CD14-positive monocyte (primary cell): Measurements from ENCODE around the gene UVRAG. TPM values are rescaled to one million over a fixed set of nuclear protein-coding genes. Genes with fewer than 3 reads are reported as not detected.

Experiments
- DNase-seq, 3 donors: peaks; one replicate each; pipeline ENCODE4 v3.0.0-alpha.2; 2011 to 2022
- H2AFZ ChIP-seq: 2 replicates; pipeline ENCODE4 v1.6.0; 2012; ENCODE audit warnings: mild to moderate bottlenecking, low read depth, low read length, inconsistent platforms; ENCODE audit not compliant: insufficient read depth, poor library complexity, severe bottlenecking
- H3K27ac ChIP-seq, 2 donors: 1 replicate in 1 of 2; 2 replicates in 1 of 2; pipeline ENCODE4 v1.5.1; 2012 to 2013; ENCODE audit warnings: low read length in 2 of 2, control low read depth in 1 of 2, inconsistent platforms in 1 of 2, low read depth in 1 of 2, mild to moderate bottlenecking in 1 of 2
- H3K27me3 ChIP-seq, 2 donors: one replicate each; pipeline versions ENCODE4 v1.6.0 to v1.6.1; 2011 to 2013; ENCODE audit warnings: low read length in 2 of 2; ENCODE audit not compliant: control insufficient read depth in 2 of 2, insufficient read depth in 2 of 2
- H3K36me3 ChIP-seq, 2 donors: replicated peaks in 1 of 2; 1 replicate in 1 of 2; 2 replicates in 1 of 2; pipeline versions ENCODE4 v1.5.1 to v1.6.1; 2012 to 2013; ENCODE audit warnings: low read length in 2 of 2, control low read depth in 1 of 2, inconsistent platforms in 1 of 2, mild to moderate bottlenecking in 1 of 2; ENCODE audit not compliant: insufficient read depth in 2 of 2, control insufficient read depth in 1 of 2
- H3K4me1 ChIP-seq, 2 donors: 1 replicate in 1 of 2; 2 replicates in 1 of 2; pipeline versions ENCODE4 v1.5.1 to v1.6.1; 2012 to 2013; ENCODE audit warnings: low read length in 2 of 2, control low read depth in 1 of 2, inconsistent platforms in 1 of 2, mild to moderate bottlenecking in 1 of 2, moderate library complexity in 1 of 2; ENCODE audit not compliant: insufficient read depth in 2 of 2, control insufficient read depth in 1 of 2
- H3K4me2 ChIP-seq: replicated peaks from 2 replicates; pipeline ENCODE3; 2012; ENCODE audit warnings: low read length, moderate library complexity, mild to moderate bottlenecking; ENCODE audit not compliant: poor library complexity, severe bottlenecking; ENCODE audit errors: extremely low read depth
- H3K4me3 ChIP-seq, 3 experiments: fragments of 200-600 bp in 1 of 3; sonication (generic) in 1 of 3; replicated peaks in 1 of 3; 1 replicate in 2 of 3; 2 replicates in 1 of 3; pipeline ENCODE4 v1.5.1; 2011 to 2013; ENCODE audit warnings: low read length in 3 of 3, mild to moderate bottlenecking in 3 of 3, control low read depth in 2 of 3, low read depth in 2 of 3, inconsistent platforms in 1 of 3, moderate library complexity in 1 of 3
- H3K79me2 ChIP-seq: 2 replicates; pipeline ENCODE4 v1.6.0; 2012; ENCODE audit warnings: mild to moderate bottlenecking, control low read depth, inconsistent platforms, low read length, moderate library complexity; ENCODE audit not compliant: insufficient read depth
- H3K9ac ChIP-seq: 2 replicates; pipeline ENCODE4 v1.6.0; 2017; ENCODE audit warnings: low read length, mild to moderate bottlenecking; ENCODE audit not compliant: insufficient read depth, poor library complexity, severe bottlenecking
- H3K9me3 ChIP-seq, 2 donors: replicated peaks in 1 of 2; 1 replicate in 1 of 2; 2 replicates in 1 of 2; pipeline versions ENCODE4 v1.5.1 to v1.6.1; 2012 to 2013; ENCODE audit warnings: low read length in 2 of 2, control low read depth in 1 of 2; ENCODE audit not compliant: control insufficient read depth in 1 of 2, insufficient read depth in 1 of 2
- H4K20me1 ChIP-seq: 2 replicates; pipeline ENCODE4 v1.6.0; 2012; ENCODE audit warnings: mild to moderate bottlenecking, low read length, control low read depth, moderate library complexity; ENCODE audit not compliant: insufficient read depth
- H3K27ac Mint-ChIP-seq, 7 donors: one replicate each; pipeline ENCODE4 v1.8.0; 2020; ENCODE audit warnings: mild to moderate bottlenecking in 7 of 7, mixed read lengths in 7 of 7, moderate library complexity in 6 of 7, inconsistent platforms in 2 of 7
- H3K27me3 Mint-ChIP-seq, 3 donors: one replicate each; pipeline ENCODE4 v1.8.0; 2021 to 2022; ENCODE audit warnings: low read depth in 3 of 3, mild to moderate bottlenecking in 3 of 3, mixed read lengths in 3 of 3, moderate library complexity in 3 of 3, inconsistent platforms in 1 of 3
- H3K36me3 Mint-ChIP-seq, 2 donors: one replicate each; pipeline ENCODE4 v1.8.0; 2020; ENCODE audit warnings: mixed read lengths in 2 of 2, inconsistent platforms in 1 of 2, mild to moderate bottlenecking in 1 of 2
- H3K4me1 Mint-ChIP-seq: one replicate; pipeline ENCODE4 v1.8.0; 2020; ENCODE audit warnings: mild to moderate bottlenecking, mixed read lengths
- H3K4me3 Mint-ChIP-seq, 2 donors: one replicate each; pipeline ENCODE4 v1.8.0; 2020; ENCODE audit warnings: mild to moderate bottlenecking in 2 of 2, mixed read lengths in 2 of 2, moderate library complexity in 1 of 2
- H3K9me3 Mint-ChIP-seq, 7 donors: one replicate each; pipeline ENCODE4 v1.8.0; 2020 to 2022; ENCODE audit warnings: mixed read lengths in 7 of 7, mild to moderate bottlenecking in 6 of 7, moderate library complexity in 6 of 7, inconsistent platforms in 2 of 7
- CTCF ChIP-seq: fragments of 200-600 bp; IDR thresholded peaks from one replicate; pipeline ENCODE4 v1.8.0; 2022; ENCODE audit warnings: antibody characterized with exemption, mild to moderate bottlenecking
- WGBS: methylation state at CpG from one replicate; pipeline ENCODE4 v1.1.5; 2013; ENCODE audit warnings: missing lambda C conversion rate; ENCODE audit not compliant: insufficient coverage; 5-methylcytosine and 5-hydroxymethylcytosine counted together
- intact Hi-C, 2 donors: fragments of 100-400 bp; cut with micrococcal nuclease; formaldehyde crosslinking; loops; one replicate each; pipeline versions ENCODE4 v1.15.0 to v1.15.1; 2023
- polyA plus RNA-seq, 3 donors: library from polyadenylated mRNA; depleted of rRNA in 1 of 3; unstranded in 2 of 3; stranded (reverse) in 1 of 3; fragments of 300-500 nt in 2 of 3; fragments of >200 nt in 1 of 3; fragmentation: Illumina TruSeq in 2 of 3; gene quantifications; 1 replicate in 2 of 3; 2 replicates in 1 of 3; pipeline ENCODE4 v1.2.3, GENCODE V29; 2012 to 2021

The UVRAG gene
- polyA plus RNA-seq, 3 donors, result 13.7 to 20.5 (median 20.0) TPM

GRCh38 chr11:76149713-76150112 lies 334.7 kb downstream of the UVRAG start:
- no peak for TF ChIP-seq CTCF

GRCh38 chr11:76150141-76150540 lies 335.1 kb downstream of the UVRAG start:
- no peaks in the 10 kb centered on the region for H3K36me3 Mint-ChIP-seq
- 97% methylated on average over 3 of the region's 4 CpGs for WGBS
- H3K9me3 ChIP-seq, result no peaks in the 10 kb centered on the region

More at GRCh38 chr11:76149713-76150112, 334.7 kb downstream of the UVRAG start:
- H3K36me3 Mint-ChIP-seq, result no peaks in the 10 kb centered on the region
- H3K27ac Mint-ChIP-seq, result peak overlapping the region in 1 of 7 donors; percentile 51
- 93% methylated on average over 5 of the region's 6 CpGs for WGBS
- H3K79me2 ChIP-seq, result no peaks in the 10 kb centered on the region
- no peaks in the 10 kb centered on the region for H3K27me3 ChIP-seq
- H2AFZ ChIP-seq, result no peak overlapping the region
- peaks cover 0 to 2% (median 0%) of the 10 kb centered on the region in 7 donors for H3K9me3 Mint-ChIP-seq
- H3K4me2 ChIP-seq, result no peak overlapping the region
- intact Hi-C loops, result loop anchor here (5.0 to 10.0 kb wide), 3 partner anchors 252 to 445 kb away; no protein-coding TSS in a partner anchor
- H3K4me3 Mint-ChIP-seq, result no peak overlapping the region
- H3K9ac ChIP-seq, result no peak overlapping the region
- H3K4me3 ChIP-seq, result no peak overlapping the region
- no peak overlapping the region for H3K27ac ChIP-seq
- no peaks in the 10 kb centered on the region for H3K9me3 ChIP-seq
- no peak for DNase-seq
- peaks cover 16% of the 10 kb centered on the region for H3K4me1 Mint-ChIP-seq
- peaks cover 10 to 12% of the 10 kb centered on the region in 2 donors for H3K4me1 ChIP-seq
- peaks cover 11 to 15% (median 13%) of the 10 kb centered on the region in 3 donors for H3K27me3 Mint-ChIP-seq
- no peaks in the 10 kb centered on the region for H4K20me1 ChIP-seq
- no peaks in the 10 kb centered on the region for H3K36me3 ChIP-seq

More at GRCh38 chr11:76150141-76150540, 335.1 kb downstream of the UVRAG start:
- H3K9ac ChIP-seq, result no peak overlapping the region
- Mint-ChIP-seq H3K4me1 (peaks cover 16% of the 10 kb centered on the region), H3K4me3 (no peak overlapping the region), H3K27ac (no peak overlapping the region), H3K9me3 (peaks cover 0 to 2% (median 0%) of the 10 kb centered on the region in 7 donors), H3K27me3 (peaks cover 11 to 18% (median 13%) of the 10 kb centered on the region in 3 donors)
- peaks cover 10 to 12% of the 10 kb centered on the region in 2 donors for H3K4me1 ChIP-seq
- no peak overlapping the region for H2AFZ ChIP-seq
- H4K20me1 ChIP-seq, result no peaks in the 10 kb centered on the region
- intact Hi-C loops, result loop anchor here (5.0 to 10.0 kb wide), 3 partner anchors 253 to 445 kb away; no protein-coding TSS in a partner anchor
- H3K4me2 ChIP-seq, result no peak overlapping the region
- no peak for TF ChIP-seq CTCF
- no peak for DNase-seq
- H3K79me2 ChIP-seq, result no peaks in the 10 kb centered on the region
- no peaks in the 10 kb centered on the region for H3K36me3 ChIP-seq
- no peak overlapping the region for H3K4me3 ChIP-seq
- H3K27me3 ChIP-seq, result no peaks in the 10 kb centered on the region
- H3K27ac ChIP-seq, result no peak overlapping the region
